HAP-1 (cell line): Measurements from ENCODE around the gene RALGPS1.
"Not testable (repeated sequence)": the region's sequence is repeated elsewhere in the genome, so short reads cannot be mapped to it uniquely, and the experiment has no call there.

Source experiments
- DNase-seq, 2 experiments: peaks; one replicate each; pipeline ENCODE4 v3.0.0-alpha.2; 2016 to 2020; ENCODE audit warnings: low spot score in 2 of 2
- H3K27me3 ChIP-seq: fragments of 250-450 bp; sonication (Bioruptor Pico); 2 replicates; pipeline ENCODE4 v1.5.1; 2020; ENCODE audit warnings: low read depth, mild to moderate bottlenecking, moderate library complexity
- H3K36me3 ChIP-seq: fragments of 250-450 bp; sonication (Bioruptor Pico); replicated peaks from 2 replicates; pipeline ENCODE4 v1.5.1; 2020; ENCODE audit warnings: mild to moderate bottlenecking
- H3K4me1 ChIP-seq: fragments of 250-450 bp; sonication (Bioruptor Pico); 2 replicates; pipeline ENCODE4 v1.5.1; 2020; ENCODE audit warnings: mild to moderate bottlenecking
- H3K4me3 ChIP-seq: fragments of 250-450 bp; sonication (Bioruptor Pico); 2 replicates; pipeline ENCODE4 v1.5.1; 2020; ENCODE audit warnings: mild to moderate bottlenecking, moderate library complexity
- H3K9me3 ChIP-seq: fragments of 250-450 bp; sonication (Bioruptor Pico); 2 replicates; pipeline ENCODE4 v1.5.1; 2020; ENCODE audit warnings: mild to moderate bottlenecking, moderate library complexity
- in situ Hi-C: fragments of 300-500 bp; cut with MboI; formaldehyde crosslinking; loops from 3 replicates; pipeline ENCODE4 v1.14.3; 2020; ENCODE audit warnings: low sequenced_read_pairs, inconsistent platforms, mixed read lengths

RALGPS1 gene

GRCh38 chr9:127165116-127165515, 250.5 kb downstream of the RALGPS1 start:
- no peak for DNase-seq
- H3K4me1 ChIP-seq, result no peaks in the 10 kb centered on the region
- H3K36me3 ChIP-seq, result no peaks in the 10 kb centered on the region
- no peak overlapping the region for H3K4me3 ChIP-seq
- no peaks in the 10 kb centered on the region for H3K27me3 ChIP-seq
- no peaks in the 10 kb centered on the region for H3K9me3 ChIP-seq
- in situ Hi-C loops, result no loop called here

- Histone ChIP-seq H3K4me3 (no peak overlapping the region), H3K27me3 (no peaks in the 10 kb centered on the region), H3K9me3 (no peaks in the 10 kb centered on the region), H3K36me3 (no peaks in the 10 kb centered on the region), H3K4me1 (no peaks in the 10 kb centered on the region)
- in situ Hi-C loops, result no loop called here
- DNase-seq, result no peak
These were observed 251.5 kb downstream of the RALGPS1 start for GRCh38 chr9:127166111-127166510.

GRCh38 chr9:127166651-127167524, 252.3 kb downstream of the RALGPS1 start:
- Histone ChIP-seq H3K4me3 (no peak overlapping the region), H3K4me1 (no peaks in the 10 kb centered on the region), H3K27me3 (no peaks in the 10 kb centered on the region), H3K36me3 (no peaks in the 10 kb centered on the region), H3K9me3 (no peaks in the 10 kb centered on the region)
- in situ Hi-C loops, result no loop called here
- DNase-seq, result no peak

DNA sequence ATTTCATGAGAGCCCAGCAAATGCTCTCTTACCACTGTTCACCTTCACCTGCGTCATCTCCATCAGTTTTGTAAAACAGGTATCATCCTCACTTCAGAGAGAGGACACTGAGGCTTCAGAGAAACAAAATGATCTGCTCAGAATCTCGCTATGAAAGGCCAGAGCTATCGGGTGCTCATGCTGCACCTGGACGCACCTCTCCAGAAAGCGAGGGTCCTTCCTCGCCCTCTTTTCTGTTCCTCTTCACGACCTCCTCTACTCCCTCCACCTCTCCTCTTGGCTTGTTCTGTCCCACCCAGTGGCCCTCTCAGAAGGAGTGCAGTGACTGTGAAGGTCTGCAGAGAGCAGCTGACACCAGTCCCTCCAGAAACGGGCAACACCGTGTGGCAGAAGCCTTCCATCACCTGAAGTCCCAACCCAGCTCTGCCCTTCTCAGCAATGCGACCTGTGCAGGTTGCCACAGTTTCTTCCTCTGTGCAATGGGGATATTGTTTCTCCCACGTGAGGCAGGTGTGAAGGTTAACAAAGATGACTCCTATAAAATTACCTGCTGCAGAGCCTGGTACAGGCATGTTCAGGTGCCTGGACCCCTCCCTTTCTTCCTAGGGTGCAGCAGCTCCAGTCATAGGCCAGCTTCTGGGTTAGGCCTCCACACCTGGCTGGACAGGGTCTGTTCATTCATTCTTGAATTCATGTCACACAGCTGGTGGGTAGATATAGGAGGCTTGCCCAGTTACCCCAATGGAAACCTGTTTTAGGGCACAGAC, 253.2 kb downstream of the RALGPS1 start:
- H3K9me3 ChIP-seq, result no peaks in the 10 kb centered on the region
- DNase-seq, result no peak
- no peaks in the 10 kb centered on the region for H3K4me1 ChIP-seq
- H3K36me3 ChIP-seq, result no peaks in the 10 kb centered on the region
- no peak overlapping the region for H3K4me3 ChIP-seq
- in situ Hi-C loops, result no loop called here
- H3K27me3 ChIP-seq, result no peaks in the 10 kb centered on the region

GRCh38 chr9:127168756-127169574, 254.4 kb downstream of the RALGPS1 start:
- in situ Hi-C loops, result no loop called here
- no peaks in the 10 kb centered on the region for H3K4me1 ChIP-seq

GRCh38 chr9:127169575-127169883, 254.9 kb downstream of the RALGPS1 start:
- H3K36me3 ChIP-seq, result no peaks in the 10 kb centered on the region
- no peaks in the 10 kb centered on the region for H3K4me1 ChIP-seq
- H3K9me3 ChIP-seq, result no peaks in the 10 kb centered on the region
- no peak overlapping the region for H3K4me3 ChIP-seq
- no peak for DNase-seq
- H3K27me3 ChIP-seq, result no peaks in the 10 kb centered on the region
- in situ Hi-C loops, result no loop called here

More at GRCh38 chr9:127168756-127169574, 254.4 kb downstream of the RALGPS1 start:
- Histone ChIP-seq H3K9me3 (no peaks in the 10 kb centered on the region), H3K4me3 (no peak overlapping the region), H3K36me3 (no peaks in the 10 kb centered on the region), H3K27me3 (no peaks in the 10 kb centered on the region)
- DNase-seq, result no peak

DNA sequence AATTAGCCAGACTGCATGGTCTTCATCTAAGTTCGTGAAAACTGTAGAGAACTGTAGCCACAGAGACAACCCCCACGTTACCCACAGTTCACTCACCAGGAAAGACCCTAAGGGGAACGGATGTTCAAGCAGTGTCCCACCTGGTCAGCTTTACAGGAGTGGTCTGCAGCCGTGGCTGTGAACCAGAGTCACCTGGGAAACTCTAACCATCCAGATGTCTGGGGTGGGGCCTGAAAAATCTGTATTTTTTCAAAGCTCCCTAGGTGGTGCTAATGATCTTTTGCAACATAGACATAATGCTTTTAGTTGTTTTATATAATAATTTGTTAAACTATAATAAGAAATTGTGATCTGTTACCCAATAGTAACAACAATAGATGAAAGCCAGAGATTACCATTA, 255.5 kb downstream of the RALGPS1 start:
- no peaks in the 10 kb centered on the region for H3K36me3 ChIP-seq
- no peak overlapping the region for H3K4me3 ChIP-seq
- no peaks in the 10 kb centered on the region for H3K27me3 ChIP-seq
- in situ Hi-C loops, result no loop called here
- no peak for DNase-seq
- H3K9me3 ChIP-seq, result no peaks in the 10 kb centered on the region
- no peaks in the 10 kb centered on the region for H3K4me1 ChIP-seq

- DNase-seq, result no peak
- Histone ChIP-seq H3K36me3 (no peaks in the 10 kb centered on the region), H3K4me1 (no peaks in the 10 kb centered on the region), H3K9me3 (no peaks in the 10 kb centered on the region), H3K27me3 (no peaks in the 10 kb centered on the region), H3K4me3 (no peak overlapping the region)
- in situ Hi-C loops, result no loop called here
These were observed 256.1 kb downstream of the RALGPS1 start for GRCh38 chr9:127170652-127171051.

GRCh38 chr9:127171348-127171747, 256.8 kb downstream of the RALGPS1 start:
- H3K4me1 ChIP-seq, DNase-seq, H3K9me3 ChIP-seq, in situ Hi-C loops, H3K36me3 ChIP-seq, H3K4me3 ChIP-seq, H3K27me3 ChIP-seq: not testable (repeated sequence)

DNA sequence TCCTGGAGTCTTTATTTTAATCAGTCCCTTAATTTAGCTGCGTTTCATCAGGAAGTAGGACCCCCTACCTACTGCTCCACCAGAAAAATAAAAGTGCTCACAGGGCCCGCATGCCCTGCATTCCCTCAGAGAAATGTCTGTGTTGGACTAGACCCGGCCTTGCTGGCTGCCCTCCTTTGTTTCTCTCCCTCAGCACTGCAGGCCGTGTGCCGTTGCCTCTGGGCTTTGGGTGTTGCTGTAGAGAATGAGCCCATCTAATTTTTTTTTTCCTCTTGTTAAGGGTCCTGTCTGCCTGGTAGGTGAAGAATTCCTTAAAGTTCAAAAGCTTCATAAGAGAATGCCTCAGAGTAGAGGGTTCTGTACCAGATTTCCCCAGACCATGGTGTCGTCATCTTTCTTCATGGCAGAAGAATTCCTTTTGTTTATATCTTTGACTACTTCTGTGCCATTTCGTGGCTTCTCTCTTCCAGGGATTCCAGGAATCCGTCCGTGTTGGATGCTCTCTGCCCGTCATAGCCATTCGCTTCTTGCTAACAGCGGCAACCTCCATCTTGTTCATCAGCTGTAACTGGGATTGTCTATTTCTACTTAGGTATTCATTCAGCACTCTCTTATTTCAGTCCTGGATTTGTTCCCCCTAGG, 257.6 kb downstream of the RALGPS1 start:
- in situ Hi-C loops, result no loop called here
- H3K36me3 ChIP-seq, result no peaks in the 10 kb centered on the region
- no peaks in the 10 kb centered on the region for H3K9me3 ChIP-seq
- no peaks in the 10 kb centered on the region for H3K4me1 ChIP-seq
- H3K4me3 ChIP-seq, result no peak overlapping the region
- H3K27me3 ChIP-seq, result no peaks in the 10 kb centered on the region
- no peak for DNase-seq

DNA sequence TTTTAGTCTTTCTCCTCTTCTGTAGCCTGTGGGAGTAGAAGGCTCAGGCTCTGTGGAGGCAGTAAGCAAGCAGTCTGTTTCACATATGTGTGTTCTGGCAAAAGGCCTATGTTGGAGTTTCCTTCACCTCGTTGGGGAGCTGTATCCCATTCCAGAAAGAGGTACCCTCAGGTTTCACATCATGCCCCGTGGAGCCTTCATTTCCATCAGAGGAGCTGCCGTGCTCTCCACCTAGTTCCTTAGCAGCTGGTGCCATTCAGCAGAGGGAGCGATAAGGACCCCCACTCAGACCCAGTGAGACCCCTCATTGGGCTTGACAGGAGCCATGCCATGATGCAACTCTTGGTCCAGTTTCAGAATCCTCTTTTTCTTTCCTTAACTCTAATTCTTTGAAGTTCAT, 258.5 kb downstream of the RALGPS1 start:
- in situ Hi-C loops, result no loop called here

DNA sequence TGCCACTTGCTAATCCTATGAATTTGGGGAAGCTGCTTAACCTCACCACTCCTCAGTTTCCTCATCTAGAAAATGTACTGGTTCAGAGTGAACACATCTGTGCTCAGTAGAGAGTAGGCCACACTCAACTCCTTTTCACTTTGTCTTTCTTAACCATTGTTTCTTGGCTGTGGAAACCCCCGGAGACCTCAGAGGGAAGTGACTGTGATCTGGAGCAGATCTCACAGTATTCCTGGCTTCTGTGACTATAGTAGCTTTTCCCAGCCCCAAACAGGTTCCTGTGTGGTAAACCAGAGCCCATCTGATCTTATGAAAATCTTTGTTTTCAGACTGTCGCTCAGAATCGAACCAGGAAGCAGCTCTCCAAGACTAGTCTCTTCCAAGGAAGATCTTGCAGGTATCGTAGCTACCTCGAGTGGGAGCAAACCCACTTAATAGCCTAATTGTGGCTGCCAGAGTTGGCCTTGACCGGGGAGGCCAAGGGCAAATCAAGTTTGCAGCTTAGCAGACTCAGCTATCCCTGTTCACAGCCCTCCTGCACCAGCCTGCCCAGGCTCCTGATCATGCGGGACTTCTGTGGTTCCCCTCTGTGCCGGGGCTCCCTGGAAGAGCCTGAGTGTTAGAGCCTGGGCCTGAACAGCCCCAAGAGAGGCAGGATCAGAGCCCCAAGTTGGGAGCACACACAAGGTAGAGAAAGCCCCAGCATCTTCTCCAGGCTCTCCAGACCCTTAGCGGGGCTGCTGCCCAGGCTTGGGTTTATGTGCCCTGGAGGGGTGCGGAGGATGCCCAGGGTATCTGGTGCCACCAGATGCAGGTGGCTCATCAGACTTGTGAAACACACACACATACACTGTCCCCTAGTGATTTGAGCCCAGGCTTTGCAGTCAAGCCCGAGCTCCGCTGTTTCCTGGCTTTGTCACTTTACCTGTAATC, 260.1 kb downstream of the RALGPS1 start:
- H3K4me1 ChIP-seq, result no peaks in the 10 kb centered on the region
- in situ Hi-C loops, result no loop called here
- DNase-seq, result no peak

More for the DNA sequence above, 258.5 kb downstream of the RALGPS1 start:
- DNase-seq, result no peak
- Histone ChIP-seq H3K9me3 (no peaks in the 10 kb centered on the region), H3K4me3 (no peak overlapping the region), H3K36me3 (no peaks in the 10 kb centered on the region), H3K4me1 (no peaks in the 10 kb centered on the region), H3K27me3 (no peaks in the 10 kb centered on the region)

DNA sequence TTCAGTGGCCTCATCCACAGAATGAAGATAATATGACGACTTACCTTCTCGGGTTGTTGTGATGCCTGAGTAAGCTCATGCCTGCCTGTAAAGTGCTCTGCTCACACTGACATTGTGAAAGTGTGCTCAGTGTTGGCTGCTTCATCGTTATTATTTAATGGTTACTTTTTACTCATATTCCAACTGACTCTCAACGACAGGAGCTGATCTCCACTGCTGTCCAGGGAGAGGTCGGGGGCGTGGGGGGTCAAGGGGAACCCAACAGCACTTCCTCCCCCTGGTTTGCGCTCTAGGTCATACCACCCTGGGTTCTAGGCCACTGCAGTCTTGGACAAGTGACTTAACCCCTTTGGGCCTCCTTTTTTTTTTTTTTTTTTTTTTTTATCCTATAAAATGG, 260.7 kb downstream of the RALGPS1 start:
- no peaks in the 10 kb centered on the region for H3K9me3 ChIP-seq
- in situ Hi-C loops, result no loop called here
- no peaks in the 10 kb centered on the region for H3K27me3 ChIP-seq
- H3K36me3 ChIP-seq, result no peaks in the 10 kb centered on the region
- no peak overlapping the region for H3K4me3 ChIP-seq
- no peak for DNase-seq
- no peaks in the 10 kb centered on the region for H3K4me1 ChIP-seq

More for the DNA sequence above, 260.1 kb downstream of the RALGPS1 start:
- Histone ChIP-seq H3K4me3 (no peak overlapping the region), H3K36me3 (no peaks in the 10 kb centered on the region), H3K27me3 (no peaks in the 10 kb centered on the region), H3K9me3 (no peaks in the 10 kb centered on the region)
